Measurements from ENCODE around the gene SQOR. TPM values are rescaled to one million over a fixed set of nuclear protein-coding genes. Genes with fewer than 3 reads are reported as not detected.

SQOR gene
- polyA plus RNA-seq, 3 donors: 78.9 to 292 (median 232) TPM

DNA sequence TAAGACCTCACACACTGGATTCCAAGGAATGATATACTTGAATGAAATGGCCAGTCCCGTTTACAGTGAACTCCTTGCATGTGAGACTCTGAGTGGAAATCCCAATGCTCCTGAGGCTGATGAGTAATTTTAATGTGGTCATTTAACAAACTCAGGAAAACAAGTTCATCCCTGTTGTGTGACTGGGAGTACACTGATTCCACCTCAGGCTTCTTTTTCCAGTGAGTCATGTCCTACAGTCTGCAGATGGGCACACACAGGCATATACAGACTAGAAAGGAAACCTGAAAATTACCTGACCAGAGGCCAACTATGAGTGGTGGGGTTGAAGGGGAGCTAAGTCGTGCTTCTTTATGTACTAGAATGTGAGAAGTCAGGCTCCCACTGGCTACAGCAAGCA is 5.8 kb downstream of the SQOR start:
- Mint-ChIP-seq H3K27me3 (ENCODE audit: low read depth in 3 of 3) (no peaks in the 10 kb centered on the region), H3K9me3 (peaks cover 0 to 3% (median 0%) of the 10 kb centered on the region in 7 donors), H3K27ac (peak overlapping the region; percentile 87 to 97 (median 96)), H3K4me1 (peaks cover 96% of the 10 kb centered on the region), H3K4me3 (no peak overlapping the region), H3K36me3 (peaks cover 17 to 18% of the 10 kb centered on the region in 2 donors)
- peaks cover 97% of the 10 kb centered on the region for H3K79me2 ChIP-seq (ENCODE audit: insufficient read depth, low read length)
- no peaks in the 10 kb centered on the region for H3K27me3 ChIP-seq (ENCODE audit: control insufficient read depth in 2 of 2, insufficient read depth in 2 of 2, low read length in 2 of 2)
- H3K27ac ChIP-seq (ENCODE audit: low read depth in 1 of 2, low read length in 2 of 2): peak overlapping the region in 1 of 2 donors; percentile 91
- peaks cover 59% of the 10 kb centered on the region for H4K20me1 ChIP-seq (ENCODE audit: insufficient read depth, low read length)
- intact Hi-C loops (cut with micrococcal nuclease): loop anchor here (5.0 kb wide), 2 partner anchors 33 to 38 kb away; no protein-coding TSS in a partner anchor
- TF ChIP-seq, protein P1, sequence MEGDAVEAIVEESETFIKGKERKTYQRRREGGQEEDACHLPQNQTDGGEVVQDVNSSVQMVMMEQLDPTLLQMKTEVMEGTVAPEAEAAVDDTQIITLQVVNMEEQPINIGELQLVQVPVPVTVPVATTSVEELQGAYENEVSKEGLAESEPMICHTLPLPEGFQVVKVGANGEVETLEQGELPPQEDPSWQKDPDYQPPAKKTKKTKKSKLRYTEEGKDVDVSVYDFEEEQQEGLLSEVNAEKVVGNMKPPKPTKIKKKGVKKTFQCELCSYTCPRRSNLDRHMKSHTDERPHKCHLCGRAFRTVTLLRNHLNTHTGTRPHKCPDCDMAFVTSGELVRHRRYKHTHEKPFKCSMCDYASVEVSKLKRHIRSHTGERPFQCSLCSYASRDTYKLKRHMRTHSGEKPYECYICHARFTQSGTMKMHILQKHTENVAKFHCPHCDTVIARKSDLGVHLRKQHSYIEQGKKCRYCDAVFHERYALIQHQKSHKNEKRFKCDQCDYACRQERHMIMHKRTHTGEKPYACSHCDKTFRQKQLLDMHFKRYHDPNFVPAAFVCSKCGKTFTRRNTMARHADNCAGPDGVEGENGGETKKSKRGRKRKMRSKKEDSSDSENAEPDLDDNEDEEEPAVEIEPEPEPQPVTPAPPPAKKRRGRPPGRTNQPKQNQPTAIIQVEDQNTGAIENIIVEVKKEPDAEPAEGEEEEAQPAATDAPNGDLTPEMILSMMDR (IDR thresholded peaks at IDR 0.05): no peak
- no peak overlapping the region for H2AFZ ChIP-seq (ENCODE audit: insufficient read depth, low read depth, low read length, poor library complexity, severe bottlenecking)
- peak overlapping the region; percentile 71 for H3K4me2 ChIP-seq (replicated peaks; ENCODE audit: extremely low read depth, low read length, poor library complexity, severe bottlenecking)
- no peak overlapping the region for H3K9ac ChIP-seq (ENCODE audit: insufficient read depth, low read length, poor library complexity, severe bottlenecking)
- H3K36me3 ChIP-seq (replicated peaks in 1 of 2; ENCODE audit: control insufficient read depth in 1 of 2, insufficient read depth in 2 of 2, low read length in 2 of 2): no peaks in the 10 kb centered on the region
- peaks cover 97 to 98% of the 10 kb centered on the region in 2 donors for H3K4me1 ChIP-seq (ENCODE audit: control insufficient read depth in 1 of 2, insufficient read depth in 2 of 2, low read length in 2 of 2)
- H3K9me3 ChIP-seq (replicated peaks in 1 of 2; ENCODE audit: control insufficient read depth in 1 of 2, insufficient read depth in 1 of 2, low read length in 2 of 2): no peaks in the 10 kb centered on the region
- peak overlapping the region in 1 of 3 experiments; percentile 52 for H3K4me3 ChIP-seq (replicated peaks in 1 of 3; ENCODE audit: low read depth in 2 of 3, low read length in 3 of 3)
- WGBS (ENCODE audit: insufficient coverage): no CpG with 5 or more reads among the region's 2 CpGs
- DNase-seq: peak in 2 of 3 donors; percentile 50 to 81

- peak overlapping the region in 1 of 2 donors; percentile 86 for H3K4me3 Mint-ChIP-seq
- peak overlapping the region; percentile 46 to 91 for H3K27ac ChIP-seq (ENCODE audit: low read depth in 1 of 2, low read length in 2 of 2)
Measured at GRCh38 chr15:45641374-45641781, 6.5 kb downstream of the SQOR start.

More at GRCh38 chr15:45641374-45641781, 6.5 kb downstream of the SQOR start:
- H3K9me3 ChIP-seq (replicated peaks in 1 of 2; ENCODE audit: control insufficient read depth in 1 of 2, insufficient read depth in 1 of 2, low read length in 2 of 2): no peaks in the 10 kb centered on the region
- Mint-ChIP-seq H3K4me1 (peaks cover 98% of the 10 kb centered on the region), H3K27me3 (ENCODE audit: low read depth in 3 of 3) (no peaks in the 10 kb centered on the region), H3K36me3 (peaks cover 17 to 18% of the 10 kb centered on the region in 2 donors), H3K27ac (peak overlapping the region; percentile 87 to 97 (median 93)), H3K9me3 (peaks cover 0 to 3% (median 0%) of the 10 kb centered on the region in 7 donors)
- TF ChIP-seq, protein P1 (IDR thresholded peaks at IDR 0.05): no peak
- no peak overlapping the region for H2AFZ ChIP-seq (ENCODE audit: insufficient read depth, low read depth, low read length, poor library complexity, severe bottlenecking)
- DNase-seq: peak; percentile 70 to 92 (median 90)
- H3K36me3 ChIP-seq (replicated peaks in 1 of 2; ENCODE audit: control insufficient read depth in 1 of 2, insufficient read depth in 2 of 2, low read length in 2 of 2): no peaks in the 10 kb centered on the region
- H3K79me2 ChIP-seq (ENCODE audit: insufficient read depth, low read length): peaks cover 97% of the 10 kb centered on the region
- WGBS (ENCODE audit: insufficient coverage): 0% methylated on average over 1 of the region's 1 CpG
- no peak overlapping the region for H3K9ac ChIP-seq (ENCODE audit: insufficient read depth, low read length, poor library complexity, severe bottlenecking)
- intact Hi-C loops (cut with micrococcal nuclease): loop anchor here (5.0 kb wide), 2 partner anchors 34 to 39 kb away; no protein-coding TSS in a partner anchor
- peak overlapping the region; percentile 71 for H3K4me2 ChIP-seq (replicated peaks; ENCODE audit: extremely low read depth, low read length, poor library complexity, severe bottlenecking)
- peaks cover 67% of the 10 kb centered on the region for H4K20me1 ChIP-seq (ENCODE audit: insufficient read depth, low read length)
- H3K4me1 ChIP-seq (ENCODE audit: control insufficient read depth in 1 of 2, insufficient read depth in 2 of 2, low read length in 2 of 2): peaks cover 97 to 98% of the 10 kb centered on the region in 2 donors
- no peaks in the 10 kb centered on the region for H3K27me3 ChIP-seq (ENCODE audit: control insufficient read depth in 2 of 2, insufficient read depth in 2 of 2, low read length in 2 of 2)
- peak overlapping the region in 1 of 3 experiments; percentile 52 for H3K4me3 ChIP-seq (replicated peaks in 1 of 3; ENCODE audit: low read depth in 2 of 3, low read length in 3 of 3)
